ENCODE results near the gene GPR78. TPM values are rescaled to one million over a fixed set of nuclear protein-coding genes. Genes with fewer than 3 reads are reported as not detected.

Gene GPR78
- total and polyA plus RNA-seq, 2 of the 13 experiments (the other 11 are each of a cell fraction or from before 2014, with no cell fraction given) = 0.01 to 0.07 TPM

DNA sequence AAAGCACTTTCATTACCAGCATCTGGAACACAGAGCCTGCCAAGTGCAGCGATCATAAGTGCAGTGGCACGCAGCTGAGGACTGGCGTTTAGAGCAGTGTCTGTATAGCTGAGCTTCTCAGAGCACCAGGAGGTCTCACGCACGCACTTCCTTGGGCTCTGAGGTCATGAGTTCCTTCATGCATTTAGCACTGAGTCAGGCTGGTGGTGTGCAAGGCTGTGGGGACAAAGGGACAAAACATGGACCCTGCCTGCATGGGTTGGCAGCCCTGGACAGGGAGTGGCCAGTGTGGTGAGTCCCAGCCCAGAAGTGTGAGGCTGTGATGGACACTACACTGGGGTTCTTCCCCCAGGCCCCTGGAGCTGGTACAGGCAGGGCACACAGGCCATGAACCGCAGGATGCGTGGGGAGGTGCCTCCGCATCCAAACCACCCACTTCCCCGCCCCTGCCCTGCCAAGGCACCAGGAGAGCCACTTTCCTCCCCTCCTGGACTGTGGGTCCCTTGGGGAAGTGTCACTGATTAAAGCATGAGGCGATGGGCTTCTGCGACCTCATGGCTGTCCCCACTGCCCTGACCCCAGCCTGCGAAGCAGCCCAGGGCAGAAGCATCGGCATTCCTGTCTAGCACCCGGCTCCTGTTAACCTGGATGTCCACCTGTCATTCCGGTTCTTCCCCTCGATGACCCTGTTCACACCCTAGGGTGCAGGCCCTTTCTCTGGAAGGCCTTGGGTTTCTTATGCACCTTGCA is 37.2 kb upstream of the GPR78 start:
- POLR2A ChIA-PET = no interaction called here
- ATAC-seq (no peak), DNase-seq (ENCODE audit: low spot score) (no peak), FAIRE-seq (no peak)
- no peak overlapping the region for H3K27ac ChIP-seq (ENCODE audit: extremely low read length, insufficient read depth, low read length)
- H3K9ac ChIP-seq (ENCODE audit: insufficient read depth, low read depth, low read length) = no peak overlapping the region
- no peaks in the 10 kb centered on the region for H3K4me1 ChIP-seq (ENCODE audit: insufficient read depth, low read length)
- no peak overlapping the region for H2AFZ ChIP-seq (ENCODE audit: low read length)
- no TSS peak for BruUV-seq (replicated peaks)
- H3K9me3 ChIP-seq (ENCODE audit: low read length) = no peaks in the 10 kb centered on the region
- H3K4me3 ChIP-seq (replicated peaks in 1 of 3; ENCODE audit: insufficient read depth in 1 of 3, low read depth in 2 of 3, low read length in 3 of 3) = no peak overlapping the region
- WGBS (ENCODE audit: low lambda C conversion rate) = 24% methylated on average over 4 of the region's 16 CpGs
- H3K27me3 ChIP-seq (ENCODE audit: control insufficient read depth in 1 of 2, insufficient read depth in 2 of 2, low read length in 2 of 2) = peaks cover 0 to 40% of the 10 kb centered on the region in 2 experiments
- no peaks in the 10 kb centered on the region for H3K79me2 ChIP-seq (ENCODE audit: insufficient read depth, low read length)
- in situ Hi-C loops (cut with HindIII; ENCODE audit: extremely low pct_ligation_motif_present, low pct_unique_long_range_greater_than_20kb) (loop anchor here (10.0 kb wide), 1 partner anchor 68 kb away; no protein-coding TSS in a partner anchor), intact Hi-C loops (cut with micrococcal nuclease; ENCODE audit: unreplicated experiment) (no loop called here)
- TF ChIP-seq, protein P1, sequence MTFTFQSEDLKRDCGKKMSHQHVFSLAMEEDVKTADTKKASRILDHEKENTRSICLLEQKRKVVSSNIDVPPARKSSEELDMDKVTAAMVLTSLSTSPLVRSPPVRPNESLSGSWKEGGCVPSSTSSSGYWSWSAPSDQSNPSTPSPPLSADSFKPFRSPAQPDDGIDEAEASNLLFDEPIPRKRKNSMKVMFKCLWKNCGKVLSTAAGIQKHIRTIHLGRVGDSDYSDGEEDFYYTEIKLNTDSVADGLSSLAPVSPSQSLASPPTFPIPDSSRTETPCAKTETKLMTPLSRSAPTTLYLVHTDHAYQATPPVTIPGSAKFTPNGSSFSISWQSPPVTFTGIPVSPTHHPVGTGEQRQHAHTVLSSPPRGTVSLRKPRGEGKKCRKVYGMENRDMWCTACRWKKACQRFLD (CRISPR knock-in tag; IDR thresholded peaks at IDR 0.05; ENCODE audit: borderline replicate concordance) = no peak
- TF ChIP-seq, protein P2, sequence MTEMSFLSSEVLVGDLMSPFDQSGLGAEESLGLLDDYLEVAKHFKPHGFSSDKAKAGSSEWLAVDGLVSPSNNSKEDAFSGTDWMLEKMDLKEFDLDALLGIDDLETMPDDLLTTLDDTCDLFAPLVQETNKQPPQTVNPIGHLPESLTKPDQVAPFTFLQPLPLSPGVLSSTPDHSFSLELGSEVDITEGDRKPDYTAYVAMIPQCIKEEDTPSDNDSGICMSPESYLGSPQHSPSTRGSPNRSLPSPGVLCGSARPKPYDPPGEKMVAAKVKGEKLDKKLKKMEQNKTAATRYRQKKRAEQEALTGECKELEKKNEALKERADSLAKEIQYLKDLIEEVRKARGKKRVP (CRISPR knock-in tag; IDR thresholded peaks at IDR 0.05) = no peak
- no peak for TF ChIP-seq SRSF1 (optimal IDR thresholded peaks at IDR 0.05; ENCODE audit: low read depth, low read length)
- TF ChIP-seq KAT2B (IDR thresholded peaks at IDR 0.05; ENCODE audit: borderline replicate concordance, low read depth, low read length) = no peak
- no peak for TF ChIP-seq ZNF816 (CRISPR knock-in tag; IDR thresholded peaks at IDR 0.05; ENCODE audit: borderline replicate concordance)
- no peak for TF ChIP-seq SRY (CRISPR knock-in tag; IDR thresholded peaks at IDR 0.05)
- no peak for TF ChIP-seq GATAD2A (CRISPR knock-in tag; IDR thresholded peaks at IDR 0.05)
- TF ChIP-seq ZNF331 (CRISPR knock-in tag; IDR thresholded peaks at IDR 0.05) = no peak
- no peak for TF ChIP-seq GFI1 (CRISPR knock-in tag; IDR thresholded peaks at IDR 0.05; ENCODE audit: borderline replicate concordance)
- no peak for TF ChIP-seq EED (CRISPR knock-in tag; IDR thresholded peaks at IDR 0.05)
- no peak for TF ChIP-seq ZFP36 (IDR thresholded peaks at IDR 0.05; ENCODE audit: borderline replicate concordance, low read depth, low read length, partially characterized antibody)
- no peak for TF ChIP-seq ZFAT (CRISPR knock-in tag; conservative IDR thresholded peaks at IDR 0.05)
- TF ChIP-seq ZIK1 (CRISPR knock-in tag; IDR thresholded peaks at IDR 0.05; ENCODE audit: borderline replicate concordance, low read depth) = no peak
- no peak for TF ChIP-seq TBP (CRISPR knock-in tag; IDR thresholded peaks at IDR 0.05)
- H4K20me1 ChIP-seq (ENCODE audit: insufficient read depth, low read length) = no peaks in the 10 kb centered on the region
- CTCF ChIA-PET (ENCODE audit: low intra/inter-chr PET ratio, low total read pairs) = no interaction called here
- H3K4me2 ChIP-seq (ENCODE audit: low read depth, low read length) = no peak overlapping the region
- H3K36me3 ChIP-seq (replicated peaks in 1 of 2; ENCODE audit: control insufficient read depth in 1 of 2, insufficient read depth in 2 of 2, low read length in 2 of 2) = no peaks in the 10 kb centered on the region
